WTC11 (cell line): ENCODE data around the gene ETS2. TPM values are rescaled to one million over a fixed set of nuclear protein-coding genes. Genes with fewer than 3 reads are reported as not detected.
A peak's percentile ranks its signal among the peaks of the same experiment; 100 is the strongest.

Experiments
- ATAC-seq: fragments of 200-7000 bp; cut with Tn5 transposase; 2 replicates; pipeline ENCODE4 v1.10.0; 2021; ENCODE audit warnings: mild to moderate bottlenecking, moderate library complexity
- CTCF ChIA-PET: fragments of 300-600 bp; sonication (Branson Sonifier 250); formaldehyde crosslinking; loops from one replicate; lab custom pipeline; 2021; ENCODE audit warnings: antibody characterized with exemption; lab: Charles Lee
- POLR2A ChIA-PET: fragments of 350-600 bp; sonication (Branson Sonifier 250); formaldehyde crosslinking; loops from one replicate; lab custom pipeline; 2021; ENCODE audit warnings: antibody characterized with exemption; lab: Charles Lee
- DNase-seq: peaks from one replicate; pipeline ENCODE4 v3.0.0; 2021; ENCODE audit warnings: low spot score
- H3K27ac Mint-ChIP-seq: 2 replicates; pipeline ENCODE4 v1.8.0; 2021; ENCODE audit warnings: mixed read lengths
- H3K27me3 Mint-ChIP-seq: 2 replicates; pipeline ENCODE4 v1.8.0; 2021; ENCODE audit warnings: low read depth, mild to moderate bottlenecking, moderate library complexity, mixed read lengths
- H3K36me3 Mint-ChIP-seq: 2 replicates; pipeline ENCODE4 v1.8.0; 2021; ENCODE audit warnings: mixed read lengths
- H3K4me1 Mint-ChIP-seq: 2 replicates; pipeline ENCODE4 v1.8.0; 2022; ENCODE audit warnings: mixed read lengths
- H3K4me3 Mint-ChIP-seq: 2 replicates; pipeline ENCODE4 v1.8.0; 2021; ENCODE audit warnings: mild to moderate bottlenecking, moderate library complexity, mixed read lengths
- H3K9me3 Mint-ChIP-seq: 2 replicates; pipeline ENCODE4 v1.8.0; 2021; ENCODE audit warnings: mixed read lengths
- ATF1 ChIP-seq: sonication (generic); formaldehyde crosslinking; IDR thresholded peaks from 2 replicates; pipeline ENCODE4 v1.8.1; 2023; ENCODE audit warnings: mild to moderate bottlenecking, moderate library complexity, missing genetic modification reagents
- FOXK1 ChIP-seq: sonication (generic); formaldehyde crosslinking; IDR thresholded peaks from 2 replicates; pipeline ENCODE4 v1.8.0; 2022; ENCODE audit warnings: mild to moderate bottlenecking, moderate library complexity, missing genetic modification reagents
- MAX ChIP-seq: sonication (generic); formaldehyde crosslinking; IDR thresholded peaks from 2 replicates; pipeline ENCODE4 v1.8.0; 2022; ENCODE audit warnings: mild to moderate bottlenecking, missing genetic modification reagents
- MYBL2 ChIP-seq: sonication (generic); formaldehyde crosslinking; IDR thresholded peaks from 2 replicates; pipeline ENCODE4 v1.8.1; 2023; ENCODE audit warnings: mild to moderate bottlenecking, moderate library complexity, missing genetic modification reagents
- PRRX2 ChIP-seq: fragments of 250-450 bp; sonication (Bioruptor Pico); IDR thresholded peaks from 2 replicates; pipeline ENCODE4 v1.8.0; 2021; ENCODE audit warnings: mild to moderate bottlenecking
- SMAD3 ChIP-seq: sonication (generic); formaldehyde crosslinking; IDR thresholded peaks from 2 replicates; pipeline ENCODE4 v1.8.0; 2022; ENCODE audit warnings: missing genetic modification reagents, mild to moderate bottlenecking, borderline replicate concordance
- SP1 ChIP-seq: sonication (generic); formaldehyde crosslinking; conservative IDR thresholded peaks from 2 replicates; pipeline ENCODE4 v1.8.1; 2022; ENCODE audit warnings: missing genetic modification reagents
- TP53 ChIP-seq: sonication (generic); formaldehyde crosslinking; IDR thresholded peaks from 2 replicates; pipeline ENCODE4 v1.8.1; 2023; ENCODE audit warnings: mild to moderate bottlenecking, missing genetic modification reagents
- USF1 ChIP-seq: sonication (generic); formaldehyde crosslinking; IDR thresholded peaks from 2 replicates; pipeline ENCODE4 v1.8.0; 2022; ENCODE audit warnings: mild to moderate bottlenecking, missing genetic modification reagents
- ZNF263 ChIP-seq: sonication (generic); formaldehyde crosslinking; IDR thresholded peaks from 2 replicates; pipeline ENCODE4 v1.8.1; 2022; ENCODE audit warnings: low read depth, mild to moderate bottlenecking, moderate library complexity, missing genetic modification reagents
- ZNF281 ChIP-seq: sonication (generic); formaldehyde crosslinking; IDR thresholded peaks from 2 replicates; pipeline ENCODE4 v1.8.0; 2023; ENCODE audit warnings: mild to moderate bottlenecking, missing genetic modification reagents
- total RNA-seq: library from RNA; stranded (reverse); gene quantifications from 3 replicates; pipeline ENCODE4 v1.2.3, GENCODE V29; 2021
- TF ChIP-seq, protein P1 (sequence below): fragments of 250-450 bp; sonication (Bioruptor Pico); IDR thresholded peaks from 2 replicates; pipeline ENCODE4 v1.9.0; 2021; ENCODE audit warnings: mild to moderate bottlenecking
- TF ChIP-seq, protein P2 (sequence below): fragments of 250-450 bp; sonication (Bioruptor Pico); IDR thresholded peaks from 2 replicates; pipeline ENCODE4 v1.9.0; 2021; ENCODE audit warnings: mild to moderate bottlenecking
- TF ChIP-seq, protein P3 (sequence below): sonication (generic); formaldehyde crosslinking; IDR thresholded peaks from 2 replicates; pipeline ENCODE4 v1.8.1; 2022; ENCODE audit warnings: missing genetic modification reagents, borderline replicate concordance
- TF ChIP-seq, protein P4 (sequence below): fragments of 200-600 bp; IDR thresholded peaks from 2 replicates; pipeline ENCODE4 v1.8.0; 2022; ENCODE audit warnings: antibody characterized with exemption

The ETS2 gene
- total RNA-seq, 1 experiment from 2014 or later, result 56.4 TPM

GRCh38 chr21:38821248-38821647, 15.5 kb downstream of the ETS2 start:
- H3K4me3 Mint-ChIP-seq, result no peak overlapping the region

DNA sequence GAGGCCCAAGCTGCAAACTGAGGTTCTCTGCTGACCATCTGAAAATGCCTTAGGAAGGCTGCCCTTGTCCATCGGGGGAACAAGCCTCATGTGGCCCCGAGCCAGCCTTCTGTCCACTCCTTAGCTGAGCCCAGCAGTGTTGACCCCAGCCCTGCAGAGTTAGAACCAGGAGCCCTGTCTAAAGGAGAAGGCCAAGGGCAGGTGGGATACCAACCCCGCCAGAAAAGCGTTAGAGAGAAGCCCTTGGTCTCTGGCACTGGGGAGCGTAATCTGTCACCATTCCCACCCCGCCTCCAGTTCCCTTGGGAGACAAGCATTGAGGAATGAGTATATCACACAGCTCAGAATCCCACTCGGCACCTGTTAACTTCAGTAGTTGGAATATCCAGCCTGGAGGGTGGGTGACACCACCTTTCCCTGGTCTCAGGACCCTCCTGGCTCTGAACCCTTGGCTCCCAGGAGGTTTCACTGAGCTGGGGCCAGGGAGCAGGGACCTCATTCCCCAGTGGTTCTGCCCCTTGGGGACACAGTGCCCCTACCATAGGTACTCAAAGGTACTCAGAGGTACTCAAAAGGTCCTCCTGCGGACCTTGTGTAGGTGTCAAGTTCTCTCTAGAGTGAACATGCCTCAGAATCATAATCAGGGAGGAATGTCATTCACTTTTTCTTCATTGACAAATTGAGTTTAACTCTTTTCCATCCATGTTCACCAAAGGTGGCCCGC, 16.4 kb downstream of the ETS2 start:
- ATAC-seq, result no peak
- TF ChIP-seq ATF1 (CRISPR knock-in tag), result no peak
- no peak for TF ChIP-seq FOXK1 (CRISPR knock-in tag)
- TF ChIP-seq PRRX2, result no peak
- no peak for TF ChIP-seq MAX (CRISPR knock-in tag)
- TF ChIP-seq SMAD3 (CRISPR knock-in tag), result no peak
- TF ChIP-seq, protein P1, sequence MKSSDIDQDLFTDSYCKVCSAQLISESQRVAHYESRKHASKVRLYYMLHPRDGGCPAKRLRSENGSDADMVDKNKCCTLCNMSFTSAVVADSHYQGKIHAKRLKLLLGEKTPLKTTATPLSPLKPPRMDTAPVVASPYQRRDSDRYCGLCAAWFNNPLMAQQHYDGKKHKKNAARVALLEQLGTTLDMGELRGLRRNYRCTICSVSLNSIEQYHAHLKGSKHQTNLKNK (CRISPR knock-in tag), result no peak
- TF ChIP-seq, protein P2, sequence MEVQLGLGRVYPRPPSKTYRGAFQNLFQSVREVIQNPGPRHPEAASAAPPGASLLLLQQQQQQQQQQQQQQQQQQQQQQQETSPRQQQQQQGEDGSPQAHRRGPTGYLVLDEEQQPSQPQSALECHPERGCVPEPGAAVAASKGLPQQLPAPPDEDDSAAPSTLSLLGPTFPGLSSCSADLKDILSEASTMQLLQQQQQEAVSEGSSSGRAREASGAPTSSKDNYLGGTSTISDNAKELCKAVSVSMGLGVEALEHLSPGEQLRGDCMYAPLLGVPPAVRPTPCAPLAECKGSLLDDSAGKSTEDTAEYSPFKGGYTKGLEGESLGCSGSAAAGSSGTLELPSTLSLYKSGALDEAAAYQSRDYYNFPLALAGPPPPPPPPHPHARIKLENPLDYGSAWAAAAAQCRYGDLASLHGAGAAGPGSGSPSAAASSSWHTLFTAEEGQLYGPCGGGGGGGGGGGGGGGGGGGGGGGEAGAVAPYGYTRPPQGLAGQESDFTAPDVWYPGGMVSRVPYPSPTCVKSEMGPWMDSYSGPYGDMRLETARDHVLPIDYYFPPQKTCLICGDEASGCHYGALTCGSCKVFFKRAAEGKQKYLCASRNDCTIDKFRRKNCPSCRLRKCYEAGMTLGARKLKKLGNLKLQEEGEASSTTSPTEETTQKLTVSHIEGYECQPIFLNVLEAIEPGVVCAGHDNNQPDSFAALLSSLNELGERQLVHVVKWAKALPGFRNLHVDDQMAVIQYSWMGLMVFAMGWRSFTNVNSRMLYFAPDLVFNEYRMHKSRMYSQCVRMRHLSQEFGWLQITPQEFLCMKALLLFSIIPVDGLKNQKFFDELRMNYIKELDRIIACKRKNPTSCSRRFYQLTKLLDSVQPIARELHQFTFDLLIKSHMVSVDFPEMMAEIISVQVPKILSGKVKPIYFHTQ (CRISPR knock-in tag), result no peak
- TF ChIP-seq, protein P3, sequence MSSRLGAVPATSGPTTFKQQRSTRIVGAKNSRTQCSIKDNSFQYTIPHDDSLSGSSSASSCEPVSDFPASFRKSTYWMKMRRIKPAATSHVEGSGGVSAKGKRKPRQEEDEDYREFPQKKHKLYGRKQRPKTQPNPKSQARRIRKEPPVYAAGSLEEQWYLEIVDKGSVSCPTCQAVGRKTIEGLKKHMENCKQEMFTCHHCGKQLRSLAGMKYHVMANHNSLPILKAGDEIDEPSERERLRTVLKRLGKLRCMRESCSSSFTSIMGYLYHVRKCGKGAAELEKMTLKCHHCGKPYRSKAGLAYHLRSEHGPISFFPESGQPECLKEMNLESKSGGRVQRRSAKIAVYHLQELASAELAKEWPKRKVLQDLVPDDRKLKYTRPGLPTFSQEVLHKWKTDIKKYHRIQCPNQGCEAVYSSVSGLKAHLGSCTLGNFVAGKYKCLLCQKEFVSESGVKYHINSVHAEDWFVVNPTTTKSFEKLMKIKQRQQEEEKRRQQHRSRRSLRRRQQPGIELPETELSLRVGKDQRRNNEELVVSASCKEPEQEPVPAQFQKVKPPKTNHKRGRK, result no peak
- no peak for TF ChIP-seq TP53
- no peak for TF ChIP-seq ZNF281 (CRISPR knock-in tag)
- TF ChIP-seq SP1, result no peak
- TF ChIP-seq, all 79 proteins: peak for 0
- DNase-seq, result no peak
- peaks cover 15% of the 10 kb centered on the region for H3K9me3 Mint-ChIP-seq
- peaks cover 82% of the 10 kb centered on the region for H3K36me3 Mint-ChIP-seq
- ChIA-PET CTCF (no interaction called here), POLR2A (interaction anchor here (1.2 kb wide), 1 partner anchor 9 kb away, joined by 3 read pairs; no protein-coding TSS in a partner anchor)
- H3K4me1 Mint-ChIP-seq, result no peaks in the 10 kb centered on the region
- H3K4me3 Mint-ChIP-seq, result no peak overlapping the region
- no peaks in the 10 kb centered on the region for H3K27me3 Mint-ChIP-seq
- peak overlapping the region; percentile 76 for H3K27ac Mint-ChIP-seq

More at GRCh38 chr21:38821248-38821647, 15.5 kb downstream of the ETS2 start:
- Mint-ChIP-seq H3K27ac (no peak overlapping the region), H3K4me1 (no peaks in the 10 kb centered on the region), H3K27me3 (no peaks in the 10 kb centered on the region), H3K36me3 (peaks cover 88% of the 10 kb centered on the region), H3K9me3 (peaks cover 10% of the 10 kb centered on the region)
- POLR2A ChIA-PET, result interaction anchor here (1.2 kb wide), 1 partner anchor 10 kb away, joined by 3 read pairs; no protein-coding TSS in a partner anchor
- DNase-seq (no peak), ATAC-seq (no peak)
- no peak for TF ChIP-seq ZNF263
- no peak for TF ChIP-seq USF1 (CRISPR knock-in tag)
- TF ChIP-seq, protein P4, sequence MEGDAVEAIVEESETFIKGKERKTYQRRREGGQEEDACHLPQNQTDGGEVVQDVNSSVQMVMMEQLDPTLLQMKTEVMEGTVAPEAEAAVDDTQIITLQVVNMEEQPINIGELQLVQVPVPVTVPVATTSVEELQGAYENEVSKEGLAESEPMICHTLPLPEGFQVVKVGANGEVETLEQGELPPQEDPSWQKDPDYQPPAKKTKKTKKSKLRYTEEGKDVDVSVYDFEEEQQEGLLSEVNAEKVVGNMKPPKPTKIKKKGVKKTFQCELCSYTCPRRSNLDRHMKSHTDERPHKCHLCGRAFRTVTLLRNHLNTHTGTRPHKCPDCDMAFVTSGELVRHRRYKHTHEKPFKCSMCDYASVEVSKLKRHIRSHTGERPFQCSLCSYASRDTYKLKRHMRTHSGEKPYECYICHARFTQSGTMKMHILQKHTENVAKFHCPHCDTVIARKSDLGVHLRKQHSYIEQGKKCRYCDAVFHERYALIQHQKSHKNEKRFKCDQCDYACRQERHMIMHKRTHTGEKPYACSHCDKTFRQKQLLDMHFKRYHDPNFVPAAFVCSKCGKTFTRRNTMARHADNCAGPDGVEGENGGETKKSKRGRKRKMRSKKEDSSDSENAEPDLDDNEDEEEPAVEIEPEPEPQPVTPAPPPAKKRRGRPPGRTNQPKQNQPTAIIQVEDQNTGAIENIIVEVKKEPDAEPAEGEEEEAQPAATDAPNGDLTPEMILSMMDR, result no peak
- no peak for TF ChIP-seq MYBL2
- CTCF ChIA-PET, result no interaction called here
